NCI-H1417 (cell line): ENCODE measurements around the gene MTMR1.

Experiments used
- DNase-seq, 3 experiments: peaks; one replicate each; lab custom pipeline; 2025; lab: John Stamatoyannopoulos, UW

Gene MTMR1

GRCh38 chrX:150692831-150693724 is at the start of gene MTMR1:
Gene MTMR1, plus strand, starts transcription at chrX:150693396. Its CDS starts 135 bp downstream, at chrX:150693531.
- peak; percentile 43 to 74 (median 65) for DNase-seq

GRCh38 chrX:150643958-150644357 is 49.2 kb upstream of the MTMR1 start:
- DNase-seq, result no peak

GRCh38 chrX:150644422-150644821 is 48.8 kb upstream of the MTMR1 start:
- no peak for DNase-seq

- DNase-seq, result no peak
Measured at GRCh38 chrX:150647331-150647730, 45.9 kb upstream of the MTMR1 start.

GRCh38 chrX:150648296-150648940 is 44.8 kb upstream of the MTMR1 start:
- DNase-seq, result no peak

- DNase-seq, result peak in 1 of 3 experiments; percentile 29
Measured at GRCh38 chrX:150649096-150649870, 43.9 kb upstream of the MTMR1 start.

GRCh38 chrX:150651906-150652305 is 41.3 kb upstream of the MTMR1 start:
- DNase-seq, result no peak

GRCh38 chrX:150655788-150656187 is 37.4 kb upstream of the MTMR1 start:
- no peak for DNase-seq

- DNase-seq, result peak; percentile 34 to 86 (median 78)
Measured at GRCh38 chrX:150663073-150663472, 30.1 kb upstream of the MTMR1 start.

- DNase-seq, result peak; percentile 67 to 94 (median 90)
Measured at GRCh38 chrX:150664290-150664689, 28.9 kb upstream of the MTMR1 start.

GRCh38 chrX:150676221-150676620 is 17.0 kb upstream of the MTMR1 start:
- no peak for DNase-seq

GRCh38 chrX:150680974-150681373 is 12.2 kb upstream of the MTMR1 start:
- DNase-seq, result peak; percentile 9 to 69 (median 45)

GRCh38 chrX:150683112-150683511 is 10.1 kb upstream of the MTMR1 start:
- no peak for DNase-seq

- DNase-seq, result peak in 2 of 3 experiments; percentile 54 to 56
Measured at GRCh38 chrX:150683536-150684146, 9.6 kb upstream of the MTMR1 start.

- DNase-seq, result no peak
Measured at GRCh38 chrX:150688911-150689451, 4.2 kb upstream of the MTMR1 start.

- DNase-seq, result no peak
Measured at GRCh38 chrX:150690126-150690525, 3.1 kb upstream of the MTMR1 start.

- DNase-seq, result peak in 1 of 3 experiments; percentile 22
Measured at GRCh38 chrX:150692296-150692695, 900 bp upstream of the MTMR1 start.

GRCh38 chrX:150693725-150694574 is 754 bp downstream of the MTMR1 start:
- DNase-seq, result peak; percentile 63 to 83 (median 76)

- DNase-seq, result no peak
Measured at GRCh38 chrX:150694738-150695410, 1.7 kb downstream of the MTMR1 start.

- DNase-seq, result no peak
Measured at GRCh38 chrX:150696331-150696730, 3.1 kb downstream of the MTMR1 start.
